MM.1S (cell line): ENCODE measurements around the gene GPNMB.
A peak's percentile ranks its signal among the peaks of the same experiment; 100 is the strongest.

Experiments used
- DNase-seq: peaks from one replicate; pipeline ENCODE4 v3.0.0-alpha.2; 2015
- H2AFZ ChIP-seq: fragments of 300-600 bp; sonication (generic); 2 replicates; pipeline ENCODE4 v1.6.0; 2016; ENCODE audit warnings: antibody characterized with exemption, low read length
- H3F3A ChIP-seq: fragments of 300-600 bp; sonication (generic); 2 replicates; pipeline ENCODE4 v1.6.1; 2016; ENCODE audit warnings: mild to moderate bottlenecking, antibody characterized with exemption, low read length, moderate library complexity, mixed read lengths; ENCODE audit not compliant: insufficient read depth
- H3K27ac ChIP-seq: fragments of 300-600 bp; sonication (generic); 2 replicates; pipeline ENCODE4 v1.5.1; 2016; ENCODE audit warnings: mild to moderate bottlenecking, low read length
- H3K27me3 ChIP-seq: fragments of 300-600 bp; sonication (generic); replicated peaks from 2 replicates; pipeline ENCODE4 v1.6.0; 2016; ENCODE audit warnings: low read length; ENCODE audit not compliant: insufficient read depth
- H3K36me3 ChIP-seq: fragments of 300-600 bp; sonication (generic); replicated peaks from 2 replicates; pipeline ENCODE4 v1.6.1; 2016; ENCODE audit warnings: mild to moderate bottlenecking, low read length, mixed read lengths; ENCODE audit not compliant: insufficient read depth
- H3K4me1 ChIP-seq: fragments of 300-600 bp; sonication (generic); 2 replicates; pipeline ENCODE4 v1.6.1; 2016; ENCODE audit warnings: low read length, mixed read lengths
- H3K4me2 ChIP-seq: fragments of 300-600 bp; sonication (generic); 2 replicates; pipeline ENCODE4 v1.6.0; 2016; ENCODE audit warnings: low read depth, low read length
- H3K4me3 ChIP-seq: fragments of 300-600 bp; sonication (generic); 2 replicates; pipeline ENCODE4 v1.5.1; 2016; ENCODE audit warnings: low read length, mixed read lengths
- H3K79me2 ChIP-seq: fragments of 300-600 bp; sonication (generic); 2 replicates; pipeline ENCODE4 v1.6.1; 2016; ENCODE audit warnings: mixed run types, low read length, mixed read lengths
- H3K9ac ChIP-seq: fragments of 300-600 bp; sonication (generic); 2 replicates; pipeline ENCODE4 v1.6.1; 2016; ENCODE audit warnings: low read length, mixed read lengths
- H3K9me2 ChIP-seq: fragments of 300-600 bp; sonication (generic); replicated peaks from 2 replicates; pipeline ENCODE4 v1.6.1; 2016; ENCODE audit warnings: mild to moderate bottlenecking, low read length, mixed read lengths; ENCODE audit not compliant: insufficient read depth
- H3K9me3 ChIP-seq: fragments of 300-600 bp; sonication (generic); replicated peaks from 2 replicates; pipeline ENCODE4 v1.6.1; 2016; ENCODE audit warnings: mild to moderate bottlenecking, low read length, mixed read lengths; ENCODE audit not compliant: insufficient read depth
- H4K20me1 ChIP-seq: fragments of 300-600 bp; sonication (generic); 2 replicates; pipeline ENCODE4 v1.6.1; 2016; ENCODE audit warnings: mild to moderate bottlenecking, low read length, moderate library complexity, mixed read lengths; ENCODE audit not compliant: insufficient read depth
- EZH2 ChIP-seq: fragments of 300-600 bp; sonication (generic); optimal IDR thresholded peaks from 2 replicates; pipeline ENCODE3; 2017; ENCODE audit warnings: low read depth, mild to moderate bottlenecking, antibody characterized with exemption, low read length, mixed read lengths
- EZH2phosphoT487 ChIP-seq: fragments of 300-600 bp; sonication (generic); IDR thresholded peaks from 2 replicates; pipeline ENCODE4 v1.6.1; 2018; ENCODE audit warnings: antibody characterized with exemption, low read length
- TF ChIP-seq, protein P1 (sequence below): fragments of 300-600 bp; sonication (generic); IDR thresholded peaks from 2 replicates; pipeline ENCODE4 v1.5.1; 2016; ENCODE audit warnings: antibody characterized with exemption, low read length, mixed read lengths

Gene GPNMB

DNA sequence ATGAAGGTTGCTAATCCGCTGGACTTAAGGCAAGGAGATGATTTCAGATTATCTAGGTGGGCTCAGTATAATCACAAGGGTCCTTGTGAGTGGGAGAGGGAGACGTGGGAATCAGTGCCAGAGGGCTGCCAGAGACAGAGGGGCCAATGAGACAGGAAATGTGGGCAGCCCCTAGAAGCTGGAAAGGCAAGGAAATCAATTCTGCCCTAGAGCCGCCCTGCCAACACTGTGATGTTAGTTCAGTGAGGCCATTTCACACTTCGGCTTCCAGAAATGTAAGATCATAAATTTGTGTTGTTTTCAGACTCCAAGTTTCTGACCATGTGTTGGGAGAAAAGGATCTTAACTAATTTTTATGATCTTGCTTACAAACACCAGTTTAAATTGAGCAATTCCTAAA, 3.6 kb upstream of the GPNMB start:
- TF ChIP-seq EZH2phosphoT487 (no peak), EZH2 (no peak)
- TF ChIP-seq, protein P1, sequence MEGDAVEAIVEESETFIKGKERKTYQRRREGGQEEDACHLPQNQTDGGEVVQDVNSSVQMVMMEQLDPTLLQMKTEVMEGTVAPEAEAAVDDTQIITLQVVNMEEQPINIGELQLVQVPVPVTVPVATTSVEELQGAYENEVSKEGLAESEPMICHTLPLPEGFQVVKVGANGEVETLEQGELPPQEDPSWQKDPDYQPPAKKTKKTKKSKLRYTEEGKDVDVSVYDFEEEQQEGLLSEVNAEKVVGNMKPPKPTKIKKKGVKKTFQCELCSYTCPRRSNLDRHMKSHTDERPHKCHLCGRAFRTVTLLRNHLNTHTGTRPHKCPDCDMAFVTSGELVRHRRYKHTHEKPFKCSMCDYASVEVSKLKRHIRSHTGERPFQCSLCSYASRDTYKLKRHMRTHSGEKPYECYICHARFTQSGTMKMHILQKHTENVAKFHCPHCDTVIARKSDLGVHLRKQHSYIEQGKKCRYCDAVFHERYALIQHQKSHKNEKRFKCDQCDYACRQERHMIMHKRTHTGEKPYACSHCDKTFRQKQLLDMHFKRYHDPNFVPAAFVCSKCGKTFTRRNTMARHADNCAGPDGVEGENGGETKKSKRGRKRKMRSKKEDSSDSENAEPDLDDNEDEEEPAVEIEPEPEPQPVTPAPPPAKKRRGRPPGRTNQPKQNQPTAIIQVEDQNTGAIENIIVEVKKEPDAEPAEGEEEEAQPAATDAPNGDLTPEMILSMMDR = no peak
- Histone ChIP-seq H3K4me2 (peak overlapping the region; percentile 18), H3K36me3 (no peaks in the 10 kb centered on the region), H3K9me3 (no peaks in the 10 kb centered on the region), H3K4me1 (peaks cover 14% of the 10 kb centered on the region), H3K9me2 (no peaks in the 10 kb centered on the region), H2AFZ (peak overlapping the region; percentile 69; the same call in 1 of the 2 replicates), H3K79me2 (no peaks in the 10 kb centered on the region), H3K27me3 (no peaks in the 10 kb centered on the region), H3K4me3 (no peak overlapping the region), H3F3A (peaks cover 12% of the 10 kb centered on the region; the same call in 1 of the 2 replicates), H3K9ac (no peak overlapping the region), H3K27ac (peak overlapping the region; percentile 58; the same call in 1 of the 2 replicates), H4K20me1 (no peaks in the 10 kb centered on the region)
- no peak for DNase-seq

DNA sequence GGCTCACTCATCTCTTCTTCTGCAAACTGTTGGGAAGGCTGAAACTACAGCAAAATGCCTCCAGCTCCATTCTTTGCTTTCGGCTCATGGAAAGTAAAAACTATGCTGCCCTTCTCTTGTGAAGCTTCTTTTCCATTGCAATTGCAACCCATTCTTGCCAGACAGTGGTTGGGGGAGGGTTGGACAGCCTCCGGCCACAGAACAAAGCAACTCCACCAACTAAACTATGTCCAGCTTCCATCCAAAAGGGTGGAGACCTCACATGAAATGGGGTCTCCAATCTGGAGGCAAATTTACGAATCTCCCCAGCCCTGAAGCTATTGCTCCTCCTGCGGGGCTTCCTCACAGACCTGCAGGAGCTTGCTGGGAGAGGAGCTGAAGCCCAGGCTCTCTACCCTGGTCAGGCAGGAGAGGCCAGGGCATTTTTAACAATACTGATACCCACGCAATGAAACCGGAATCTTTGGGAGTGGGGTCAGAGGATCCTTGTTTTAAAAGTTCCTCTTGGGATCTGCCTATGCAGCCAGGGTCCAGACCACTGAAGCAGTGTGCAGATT, 549 bp downstream of the GPNMB start:
- no peak for DNase-seq
- Histone ChIP-seq H3K9ac (no peak overlapping the region), H3K4me2 (no peak overlapping the region), H3K9me2 (no peaks in the 10 kb centered on the region), H3K4me1 (peaks cover 9% of the 10 kb centered on the region), H3K4me3 (no peak overlapping the region), H3K9me3 (no peaks in the 10 kb centered on the region), H3K36me3 (no peaks in the 10 kb centered on the region), H2AFZ (no peak overlapping the region), H4K20me1 (no peaks in the 10 kb centered on the region), H3K27me3 (no peaks in the 10 kb centered on the region), H3F3A (peaks cover 10% of the 10 kb centered on the region; the same call in 1 of the 2 replicates), H3K27ac (no peak overlapping the region), H3K79me2 (no peaks in the 10 kb centered on the region)
- TF ChIP-seq EZH2phosphoT487 = no peak
- TF ChIP-seq, protein P1 = no peak
- no peak for TF ChIP-seq EZH2

DNA sequence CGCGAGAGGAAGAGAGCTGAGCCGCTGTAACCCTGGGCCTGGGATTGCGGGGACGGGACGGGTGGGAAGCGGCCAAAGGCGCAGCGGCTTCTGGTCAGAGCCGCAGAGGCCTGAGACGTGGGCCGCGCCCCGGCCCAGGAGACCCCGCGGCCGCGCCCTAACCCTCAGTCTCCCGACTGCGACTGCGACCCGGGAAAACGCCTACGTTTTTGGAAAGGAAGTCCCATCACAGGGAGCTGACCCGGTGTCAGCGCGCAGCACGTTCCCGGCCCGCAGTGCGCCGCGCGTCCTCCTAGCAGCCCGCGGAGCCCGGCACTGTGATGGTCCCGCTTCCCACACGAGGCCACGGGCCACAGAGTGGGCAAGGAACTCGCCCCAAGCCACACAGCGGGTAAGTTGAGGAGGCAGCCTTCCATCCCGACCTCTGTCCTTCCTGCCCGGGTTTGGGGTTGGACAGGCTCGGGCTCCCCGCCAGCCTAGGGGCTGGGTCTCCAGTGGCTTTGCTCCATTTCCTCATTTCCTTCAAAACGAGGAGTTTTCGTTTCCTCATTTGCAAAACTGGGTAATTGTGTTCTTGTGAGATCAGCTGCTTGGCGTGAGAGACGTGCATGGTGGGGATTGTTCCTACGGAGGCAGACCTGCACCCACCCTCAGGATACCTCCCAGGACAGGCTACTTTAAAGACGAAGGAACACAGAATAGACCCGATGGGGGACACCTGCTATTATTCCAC, 1.2 kb downstream of the GPNMB start:
- Histone ChIP-seq H3K27me3 (no peaks in the 10 kb centered on the region), H3K79me2 (no peaks in the 10 kb centered on the region), H3K9ac (no peak overlapping the region), H3K36me3 (no peaks in the 10 kb centered on the region), H4K20me1 (no peaks in the 10 kb centered on the region), H3K9me2 (no peaks in the 10 kb centered on the region), H3K4me2 (no peak overlapping the region), H3K4me3 (no peak overlapping the region), H3K9me3 (no peaks in the 10 kb centered on the region), H3K27ac (no peak overlapping the region), H2AFZ (no peak overlapping the region), H3F3A (peaks cover 4% of the 10 kb centered on the region; the same call in 1 of the 2 replicates), H3K4me1 (peaks cover 4% of the 10 kb centered on the region)
- TF ChIP-seq EZH2 (no peak), EZH2phosphoT487 (no peak)
- TF ChIP-seq, protein P1 = no peak
- no peak for DNase-seq
